NCI-H2196 treated with DMSO at 0.1 percent for 48 hours (cell line): ENCODE data around the gene RYR2.

Source experiments
- DNase-seq: peaks from one replicate; lab custom pipeline; 2025; ENCODE audit not compliant: unreplicated experiment; lab: John Stamatoyannopoulos, UW

RYR2 gene

GRCh38 chr1:237187842-237188241, 145.9 kb downstream of the RYR2 start:
- DNase-seq: no peak

- DNase-seq: no peak
Observed at GRCh38 chr1:237191403-237191802, 149.4 kb downstream of the RYR2 start.

- DNase-seq: no peak
Observed at GRCh38 chr1:237197470-237198425, 155.8 kb downstream of the RYR2 start.

- DNase-seq: no peak
Observed at GRCh38 chr1:237199026-237199425, 157.0 kb downstream of the RYR2 start.

GRCh38 chr1:237201155-237201554, 159.2 kb downstream of the RYR2 start:
- no peak for DNase-seq

GRCh38 chr1:237204841-237205240, 162.9 kb downstream of the RYR2 start:
- DNase-seq: no peak

GRCh38 chr1:237205400-237206064, 163.5 kb downstream of the RYR2 start:
- no peak for DNase-seq

- DNase-seq: no peak
Observed at GRCh38 chr1:237206065-237206414, 164.1 kb downstream of the RYR2 start.

- no peak for DNase-seq
Observed at GRCh38 chr1:237211031-237211430, 169.0 kb downstream of the RYR2 start.

GRCh38 chr1:237211540-237211939, 169.6 kb downstream of the RYR2 start:
- no peak for DNase-seq

GRCh38 chr1:237219751-237220642, 178.0 kb downstream of the RYR2 start:
- no peak for DNase-seq

- DNase-seq: no peak
Observed at GRCh38 chr1:237223419-237223818, 181.4 kb downstream of the RYR2 start.

GRCh38 chr1:237226177-237226944, 184.4 kb downstream of the RYR2 start:
- no peak for DNase-seq

GRCh38 chr1:237227476-237227875, 185.5 kb downstream of the RYR2 start:
- DNase-seq: no peak

- no peak for DNase-seq
Observed at GRCh38 chr1:237228421-237228820, 186.4 kb downstream of the RYR2 start.

GRCh38 chr1:237229333-237229732, 187.3 kb downstream of the RYR2 start:
- DNase-seq: no peak

GRCh38 chr1:237232501-237232900, 190.5 kb downstream of the RYR2 start:
- DNase-seq: no peak

GRCh38 chr1:237235091-237235490, 193.1 kb downstream of the RYR2 start:
- no peak for DNase-seq

GRCh38 chr1:237237721-237238120, 195.7 kb downstream of the RYR2 start:
- no peak for DNase-seq

GRCh38 chr1:237239248-237239647, 197.3 kb downstream of the RYR2 start:
- no peak for DNase-seq

GRCh38 chr1:237241038-237241437, 199.1 kb downstream of the RYR2 start:
- DNase-seq: no peak
